SK-N-SH (cell line): Measurements from ENCODE around the gene CSNK1E.

Source experiments
- FOXM1 ChIP-seq: IDR thresholded peaks from 2 replicates; pipeline ENCODE4 v1.4.0; 2012; ENCODE audit warnings: low read depth, mild to moderate bottlenecking
- GABPA ChIP-seq: IDR thresholded peaks from 2 replicates; pipeline ENCODE4 v1.4.0; 2012; ENCODE audit warnings: low read depth, mild to moderate bottlenecking
- NFIC ChIP-seq: IDR thresholded peaks from 2 replicates; pipeline ENCODE4 v1.4.0; 2012; ENCODE audit warnings: borderline replicate concordance
- RCOR1 ChIP-seq: fragments of 150-350 bp; IDR thresholded peaks from 2 replicates; pipeline ENCODE4 v1.6.1; 2017; ENCODE audit warnings: antibody characterized with exemption, low read length
- SMC3 ChIP-seq: IDR thresholded peaks from 2 replicates; pipeline ENCODE4 v1.6.1; 2012; ENCODE audit warnings: low read depth, low read length, improper control_type of control experiment
- TCF12 ChIP-seq: IDR thresholded peaks from 2 replicates; pipeline ENCODE4 v1.4.0; 2012
- TF ChIP-seq, protein P1 (sequence below): fragments of 200-600 bp; sonication (generic); IDR thresholded peaks from 2 replicates; pipeline ENCODE4 v1.6.1; 2017; ENCODE audit warnings: antibody characterized with exemption, mild to moderate bottlenecking, moderate library complexity
- TF ChIP-seq, protein P2 (sequence below): IDR thresholded peaks from 2 replicates; pipeline ENCODE4 v1.6.1; 2012; ENCODE audit warnings: mild to moderate bottlenecking, low read depth, low read length, moderate library complexity

DNA sequence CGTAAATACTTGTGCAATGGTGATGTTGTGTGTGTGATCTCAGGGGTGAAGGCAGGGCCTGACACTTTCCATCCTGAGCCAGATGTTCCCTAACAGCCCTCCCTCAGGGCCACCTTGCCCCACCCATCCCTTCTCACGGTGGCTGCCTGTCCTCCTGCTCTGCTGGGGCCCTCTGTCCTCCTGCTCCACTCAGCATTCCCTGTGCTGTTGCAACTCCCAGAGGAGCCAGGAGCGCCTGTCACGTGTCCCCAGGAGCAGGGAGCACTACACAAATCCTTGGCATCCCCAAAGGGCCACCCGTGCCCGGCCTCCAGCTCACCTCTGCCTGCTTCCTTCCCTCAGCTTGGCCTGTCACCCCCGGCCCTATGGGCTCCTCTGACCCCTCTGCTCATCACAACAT, 10.2 kb upstream of the CSNK1E start:
- TF ChIP-seq RCOR1 (no peak), NFIC (no peak), TCF12 (no peak), FOXM1 (no peak), GABPA (no peak), SMC3 (no peak)
- TF ChIP-seq, protein P1, sequence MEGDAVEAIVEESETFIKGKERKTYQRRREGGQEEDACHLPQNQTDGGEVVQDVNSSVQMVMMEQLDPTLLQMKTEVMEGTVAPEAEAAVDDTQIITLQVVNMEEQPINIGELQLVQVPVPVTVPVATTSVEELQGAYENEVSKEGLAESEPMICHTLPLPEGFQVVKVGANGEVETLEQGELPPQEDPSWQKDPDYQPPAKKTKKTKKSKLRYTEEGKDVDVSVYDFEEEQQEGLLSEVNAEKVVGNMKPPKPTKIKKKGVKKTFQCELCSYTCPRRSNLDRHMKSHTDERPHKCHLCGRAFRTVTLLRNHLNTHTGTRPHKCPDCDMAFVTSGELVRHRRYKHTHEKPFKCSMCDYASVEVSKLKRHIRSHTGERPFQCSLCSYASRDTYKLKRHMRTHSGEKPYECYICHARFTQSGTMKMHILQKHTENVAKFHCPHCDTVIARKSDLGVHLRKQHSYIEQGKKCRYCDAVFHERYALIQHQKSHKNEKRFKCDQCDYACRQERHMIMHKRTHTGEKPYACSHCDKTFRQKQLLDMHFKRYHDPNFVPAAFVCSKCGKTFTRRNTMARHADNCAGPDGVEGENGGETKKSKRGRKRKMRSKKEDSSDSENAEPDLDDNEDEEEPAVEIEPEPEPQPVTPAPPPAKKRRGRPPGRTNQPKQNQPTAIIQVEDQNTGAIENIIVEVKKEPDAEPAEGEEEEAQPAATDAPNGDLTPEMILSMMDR = no peak
- TF ChIP-seq, protein P2, sequence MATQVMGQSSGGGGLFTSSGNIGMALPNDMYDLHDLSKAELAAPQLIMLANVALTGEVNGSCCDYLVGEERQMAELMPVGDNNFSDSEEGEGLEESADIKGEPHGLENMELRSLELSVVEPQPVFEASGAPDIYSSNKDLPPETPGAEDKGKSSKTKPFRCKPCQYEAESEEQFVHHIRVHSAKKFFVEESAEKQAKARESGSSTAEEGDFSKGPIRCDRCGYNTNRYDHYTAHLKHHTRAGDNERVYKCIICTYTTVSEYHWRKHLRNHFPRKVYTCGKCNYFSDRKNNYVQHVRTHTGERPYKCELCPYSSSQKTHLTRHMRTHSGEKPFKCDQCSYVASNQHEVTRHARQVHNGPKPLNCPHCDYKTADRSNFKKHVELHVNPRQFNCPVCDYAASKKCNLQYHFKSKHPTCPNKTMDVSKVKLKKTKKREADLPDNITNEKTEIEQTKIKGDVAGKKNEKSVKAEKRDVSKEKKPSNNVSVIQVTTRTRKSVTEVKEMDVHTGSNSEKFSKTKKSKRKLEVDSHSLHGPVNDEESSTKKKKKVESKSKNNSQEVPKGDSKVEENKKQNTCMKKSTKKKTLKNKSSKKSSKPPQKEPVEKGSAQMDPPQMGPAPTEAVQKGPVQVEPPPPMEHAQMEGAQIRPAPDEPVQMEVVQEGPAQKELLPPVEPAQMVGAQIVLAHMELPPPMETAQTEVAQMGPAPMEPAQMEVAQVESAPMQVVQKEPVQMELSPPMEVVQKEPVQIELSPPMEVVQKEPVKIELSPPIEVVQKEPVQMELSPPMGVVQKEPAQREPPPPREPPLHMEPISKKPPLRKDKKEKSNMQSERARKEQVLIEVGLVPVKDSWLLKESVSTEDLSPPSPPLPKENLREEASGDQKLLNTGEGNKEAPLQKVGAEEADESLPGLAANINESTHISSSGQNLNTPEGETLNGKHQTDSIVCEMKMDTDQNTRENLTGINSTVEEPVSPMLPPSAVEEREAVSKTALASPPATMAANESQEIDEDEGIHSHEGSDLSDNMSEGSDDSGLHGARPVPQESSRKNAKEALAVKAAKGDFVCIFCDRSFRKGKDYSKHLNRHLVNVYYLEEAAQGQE = no peak
